ENCODE results near the gene ABR. TPM values are rescaled to one million over a fixed set of nuclear protein-coding genes. Genes with fewer than 3 reads are reported as not detected.

The ABR gene
- total RNA-seq, 1 donor from 2014 or later: 76.6 TPM

GRCh38 chr17:1181753-1182137 lies 2.0 kb upstream of the ABR start:
- no peak for TF ChIP-seq CTCF (IDR thresholded peaks at IDR 0.05; ENCODE audit: unreplicated experiment)
- DNase-seq (ENCODE audit: low spot score): no peak
- Mint-ChIP-seq H3K27ac (ENCODE audit: unreplicated experiment) (peak overlapping the region; percentile 64), H3K27me3 (ENCODE audit: unreplicated experiment) (peaks cover 4% of the 10 kb centered on the region), H3K4me3 (ENCODE audit: unreplicated experiment) (peak overlapping the region; percentile 62), H3K36me3 (ENCODE audit: low read depth, unreplicated experiment) (no peaks in the 10 kb centered on the region), H3K9me3 (ENCODE audit: unreplicated experiment) (no peaks in the 10 kb centered on the region), H3K4me1 (ENCODE audit: unreplicated experiment) (peaks cover 11% of the 10 kb centered on the region)

- H3K27ac Mint-ChIP-seq (ENCODE audit: unreplicated experiment): no peak overlapping the region
- no peak for DNase-seq (ENCODE audit: low spot score)
- H3K36me3 Mint-ChIP-seq (ENCODE audit: low read depth, unreplicated experiment): no peaks in the 10 kb centered on the region
- H3K4me3 Mint-ChIP-seq (ENCODE audit: unreplicated experiment): no peak overlapping the region
- H3K27me3 Mint-ChIP-seq (ENCODE audit: unreplicated experiment): peaks cover 4% of the 10 kb centered on the region
- peaks cover 12% of the 10 kb centered on the region for H3K4me1 Mint-ChIP-seq (ENCODE audit: unreplicated experiment)
- TF ChIP-seq CTCF (IDR thresholded peaks at IDR 0.05; ENCODE audit: unreplicated experiment): no peak
- H3K9me3 Mint-ChIP-seq (ENCODE audit: unreplicated experiment): no peaks in the 10 kb centered on the region
Measured at GRCh38 chr17:1180958-1181752, 1.4 kb upstream of the ABR start.

GRCh38 chr17:1179112-1179817 lies 516 bp downstream of the ABR start:
- Mint-ChIP-seq H3K4me3 (ENCODE audit: unreplicated experiment) (peak overlapping the region; percentile 81), H3K27me3 (ENCODE audit: unreplicated experiment) (peaks cover 4% of the 10 kb centered on the region), H3K4me1 (ENCODE audit: unreplicated experiment) (peaks cover 12% of the 10 kb centered on the region), H3K27ac (ENCODE audit: unreplicated experiment) (no peak overlapping the region), H3K9me3 (ENCODE audit: unreplicated experiment) (no peaks in the 10 kb centered on the region), H3K36me3 (ENCODE audit: low read depth, unreplicated experiment) (no peaks in the 10 kb centered on the region)
- no peak for DNase-seq (ENCODE audit: low spot score)
- TF ChIP-seq CTCF (IDR thresholded peaks at IDR 0.05; ENCODE audit: unreplicated experiment): no peak

GRCh38 chr17:1177016-1177700 lies 2.6 kb downstream of the ABR start:
- peaks cover 18% of the 10 kb centered on the region for H3K4me1 Mint-ChIP-seq (ENCODE audit: unreplicated experiment)
- H3K27ac Mint-ChIP-seq (ENCODE audit: unreplicated experiment): no peak overlapping the region
- H3K9me3 Mint-ChIP-seq (ENCODE audit: unreplicated experiment): no peaks in the 10 kb centered on the region
- H3K4me3 Mint-ChIP-seq (ENCODE audit: unreplicated experiment): peak overlapping the region; percentile 82
- DNase-seq (ENCODE audit: low spot score): no peak
- H3K27me3 Mint-ChIP-seq (ENCODE audit: unreplicated experiment): peaks cover 6% of the 10 kb centered on the region
- no peaks in the 10 kb centered on the region for H3K36me3 Mint-ChIP-seq (ENCODE audit: low read depth, unreplicated experiment)
- TF ChIP-seq CTCF (IDR thresholded peaks at IDR 0.05; ENCODE audit: unreplicated experiment): no peak
